Stimulated activated CD4-positive, alpha-beta T cell treated with anti-CD3 and anti-CD28 coated beads, Interleukin-15, amount 100 ng/mL, for 48 hours (primary cell): Measurements from ENCODE around the gene SEMA4C.
"Not testable (repeated sequence)": the region's sequence is repeated elsewhere in the genome, so short reads cannot be mapped to it uniquely, and the experiment has no call there.

Experiments
- DNase-seq, 2 donors: peaks; one replicate each; pipeline ENCODE4 v3.0.0-alpha.2; 2020; ENCODE audit warnings: low read depth in 2 of 2

SEMA4C gene

GRCh38 chr2:96897491-96898134 lies 27.7 kb upstream of the SEMA4C start:
- DNase-seq = no peak

- DNase-seq = no peak
Observed at GRCh38 chr2:96895746-96896651, 26.1 kb upstream of the SEMA4C start.

GRCh38 chr2:96895032-96895745 lies 25.3 kb upstream of the SEMA4C start:
- no peak for DNase-seq

- no peak for DNase-seq
Observed at GRCh38 chr2:96894151-96894531, 24.3 kb upstream of the SEMA4C start.

- DNase-seq = no peak
Observed at GRCh38 chr2:96893289-96894150, 23.6 kb upstream of the SEMA4C start.

- DNase-seq = no peak
Observed at GRCh38 chr2:96891591-96892333, 21.9 kb upstream of the SEMA4C start.

- DNase-seq = no peak
Observed at GRCh38 chr2:96890726-96891385, 21.0 kb upstream of the SEMA4C start.

- no peak for DNase-seq
Observed at GRCh38 chr2:96890252-96890651, 20.4 kb upstream of the SEMA4C start.

- DNase-seq = not testable (repeated sequence)
Observed at GRCh38 chr2:96889502-96889901, 19.6 kb upstream of the SEMA4C start.

- no peak for DNase-seq
Observed at GRCh38 chr2:96888072-96889011, 18.5 kb upstream of the SEMA4C start.

- DNase-seq = no peak
Observed at GRCh38 chr2:96887493-96888012, 17.7 kb upstream of the SEMA4C start.

- no peak for DNase-seq
Observed at GRCh38 chr2:96885432-96886347, 15.8 kb upstream of the SEMA4C start.

- no peak for DNase-seq
Observed at GRCh38 chr2:96884299-96885094, 14.6 kb upstream of the SEMA4C start.

GRCh38 chr2:96883306-96883705 lies 13.4 kb upstream of the SEMA4C start:
- DNase-seq = no peak

- no peak for DNase-seq
Observed at GRCh38 chr2:96882906-96883305, 13.0 kb upstream of the SEMA4C start.

- DNase-seq = no peak
Observed at GRCh38 chr2:96882230-96882629, 12.3 kb upstream of the SEMA4C start.
